GF-D8 (cell line): ENCODE results near the gene PDPR.
"Not testable (repeated sequence)": the region's sequence is repeated elsewhere in the genome, so short reads cannot be mapped to it uniquely, and the experiment has no call there.

Experiments
- DNase-seq: peaks from one replicate; lab custom pipeline; 2025; lab: John Stamatoyannopoulos, UW

PDPR gene

DNA sequence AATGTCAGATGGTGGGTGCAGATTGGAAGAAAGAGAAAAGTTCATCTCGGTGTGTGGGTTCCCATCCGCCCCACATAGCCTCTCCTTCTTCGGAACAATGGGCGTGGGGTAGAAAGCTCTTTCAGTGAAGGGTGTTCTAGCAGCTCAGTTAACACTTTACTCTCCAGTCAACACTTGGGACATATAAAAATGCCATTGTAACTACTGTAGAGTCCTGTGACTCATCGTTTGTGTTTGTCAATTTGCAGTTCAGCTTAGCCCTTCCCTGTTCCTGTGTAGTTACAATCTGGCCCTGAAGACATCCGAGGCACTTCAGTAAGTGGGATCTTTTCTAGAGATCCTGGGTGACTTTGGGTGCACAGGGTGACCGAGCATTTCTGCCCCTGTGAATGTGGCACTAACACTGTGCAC lies 47.9 kb downstream of the PDPR start:
- no peak for DNase-seq

DNA sequence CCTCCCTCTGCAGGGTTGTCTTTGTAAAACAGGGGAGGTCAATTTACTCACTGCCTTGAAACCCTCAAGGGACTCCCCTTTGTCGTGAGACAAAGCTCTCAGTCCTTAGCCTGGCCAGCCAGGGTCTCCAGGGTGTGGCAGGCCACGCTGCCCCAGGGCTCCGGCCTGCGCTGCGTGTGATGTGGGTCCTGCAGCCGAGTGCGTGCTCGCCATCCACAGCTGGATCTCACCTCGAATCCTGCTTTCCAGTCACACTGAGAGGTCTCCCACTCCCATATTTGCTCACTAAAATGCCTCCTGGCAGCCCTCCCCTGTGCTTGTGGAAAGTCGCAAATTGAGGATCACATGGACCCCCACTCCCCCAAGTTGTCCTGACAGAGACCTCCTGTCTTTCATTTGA lies 49.5 kb downstream of the PDPR start:
- DNase-seq = no peak

DNA sequence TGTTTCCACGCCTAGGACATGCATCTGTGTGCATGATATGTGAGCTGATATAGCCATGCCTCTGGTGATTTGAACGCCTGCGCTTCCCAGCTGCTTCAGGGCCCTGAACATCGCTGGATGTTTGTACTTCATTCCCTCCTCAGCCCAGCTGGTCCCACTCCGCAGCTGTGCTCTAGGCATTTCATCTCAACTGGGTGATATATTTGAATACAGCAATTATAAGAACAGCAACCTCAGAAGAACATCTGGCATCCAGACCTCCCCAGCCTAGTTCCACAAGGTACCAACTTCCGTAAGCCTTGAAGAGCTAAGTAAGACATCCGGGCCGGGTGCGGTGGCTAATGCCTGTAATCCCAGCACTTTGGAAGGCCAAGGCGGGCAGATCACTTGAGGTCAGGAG lies 52.6 kb downstream of the PDPR start:
- DNase-seq = not testable (repeated sequence)

DNA sequence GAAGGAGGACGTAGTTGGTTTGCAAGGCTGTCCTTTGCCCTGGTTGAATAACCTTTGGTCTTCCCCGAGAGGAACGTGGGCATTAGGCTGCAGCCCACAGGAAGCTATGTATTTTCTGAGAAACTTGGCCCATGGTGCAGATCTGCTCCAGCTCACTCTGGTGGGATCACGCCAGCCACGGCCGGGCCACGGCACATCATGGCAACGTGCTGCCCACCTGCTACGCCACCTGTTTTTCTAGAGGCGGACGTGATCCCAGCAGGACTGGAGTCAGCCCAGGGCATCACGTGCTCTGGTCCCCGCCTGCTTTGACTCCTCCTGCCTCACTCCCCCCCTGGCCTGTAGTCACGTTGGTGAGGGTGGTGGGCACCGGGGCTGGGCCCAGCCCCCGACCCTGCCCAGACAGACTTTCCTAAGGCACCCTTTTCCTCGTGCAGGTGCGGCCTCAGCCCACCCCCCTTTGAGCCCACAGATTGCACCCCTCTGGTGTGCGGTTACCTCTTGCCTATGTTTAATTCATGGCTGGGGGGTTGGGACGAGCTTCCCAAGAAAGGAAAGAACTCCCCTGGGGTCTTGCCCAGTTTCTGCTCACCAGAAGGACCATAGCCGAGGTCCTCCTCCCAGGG lies 59.2 kb downstream of the PDPR start, which contains the start of gene CLEC18C:
CLEC18C (plus strand) TSS at position 576 of the 626 bp plus-strand sequence. CDS start 492 bp downstream, outside the sequence.
- not testable (repeated sequence) for DNase-seq

DNA sequence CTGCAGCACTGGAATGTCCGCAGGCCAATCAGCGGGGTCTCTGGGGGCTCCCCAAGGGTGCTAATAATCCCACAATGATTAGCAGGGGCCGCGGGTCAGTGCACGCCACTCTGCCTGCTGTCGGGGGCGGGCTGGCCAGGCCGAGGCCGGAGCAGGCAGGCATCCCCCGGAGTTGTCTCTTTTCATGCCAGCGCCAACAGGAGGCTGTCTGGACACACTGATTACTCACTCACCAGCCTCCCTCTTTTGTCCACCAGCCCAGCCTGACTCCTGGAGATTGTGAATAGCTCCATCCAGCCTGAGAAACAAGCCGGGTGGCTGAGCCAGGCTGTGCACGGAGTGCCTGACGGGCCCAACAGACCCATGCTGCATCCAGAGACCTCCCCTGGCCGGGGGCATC lies 59.8 kb downstream of the PDPR start:
- DNase-seq = not testable (repeated sequence)

DNA sequence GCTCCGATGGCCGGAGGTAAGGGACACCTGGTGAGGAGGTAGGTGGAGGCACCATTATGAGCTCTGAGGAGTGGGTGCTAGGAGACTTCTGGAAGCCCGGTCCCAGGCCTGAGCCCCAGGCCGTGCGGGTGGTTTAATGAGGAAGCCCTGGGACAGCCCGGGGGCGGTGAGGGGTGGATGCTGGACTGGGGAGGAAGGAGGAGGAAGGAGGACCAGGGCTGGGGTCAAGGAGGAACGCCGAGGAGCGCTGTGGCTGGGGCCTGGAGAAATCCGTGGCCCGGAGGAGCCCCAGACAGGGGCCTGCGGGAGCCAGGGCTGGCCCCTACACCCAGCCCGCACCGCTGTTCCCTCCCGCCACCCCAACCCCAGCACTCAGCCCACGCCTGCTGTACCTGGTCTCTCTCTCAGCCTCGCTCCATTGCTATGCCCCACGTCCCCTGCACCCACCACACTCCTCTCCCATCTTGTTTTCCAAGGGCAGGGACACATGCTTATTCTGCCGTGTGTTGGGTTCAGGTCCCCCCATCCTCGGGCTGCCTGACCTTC lies 60.3 kb downstream of the PDPR start:
- DNase-seq = not testable (repeated sequence)

DNA sequence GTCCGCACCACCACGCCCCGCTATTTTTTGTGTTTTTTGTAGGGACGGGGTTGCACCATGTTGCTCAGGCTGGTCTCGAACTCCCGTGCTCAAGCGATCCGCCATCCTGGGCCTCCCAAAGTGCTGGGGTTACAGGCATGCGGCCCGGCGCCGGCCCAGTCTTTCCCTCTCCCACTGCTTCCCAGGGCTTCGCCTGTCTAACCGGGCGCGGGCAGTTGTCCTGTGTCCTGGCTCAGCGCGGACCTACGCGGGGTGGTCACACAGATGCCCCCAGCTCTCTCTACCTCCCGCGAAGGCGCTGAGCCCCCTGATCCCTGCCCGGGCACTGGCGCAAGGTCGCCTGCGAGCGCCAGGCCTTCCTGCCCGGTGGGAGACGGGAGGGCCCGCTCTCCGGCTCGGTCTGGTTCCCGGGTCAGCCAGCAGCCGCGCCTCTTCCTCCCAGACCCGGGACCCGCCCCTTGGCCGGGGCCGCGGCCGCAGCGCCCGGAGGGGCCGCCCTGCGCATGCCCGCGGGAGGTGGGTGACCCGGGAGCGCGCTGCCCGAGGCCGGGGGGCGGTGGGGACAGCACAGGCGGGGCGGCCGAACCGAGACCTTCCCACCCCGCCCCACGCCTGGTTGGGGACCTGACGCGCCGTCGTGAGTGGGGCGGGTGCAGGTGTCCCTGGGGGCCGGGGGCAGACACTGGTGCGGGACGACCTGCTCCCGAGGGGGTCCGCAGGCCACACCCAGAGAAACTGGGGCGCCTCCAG lies 73.9 kb downstream of the PDPR start:
- DNase-seq = not testable (repeated sequence)

DNA sequence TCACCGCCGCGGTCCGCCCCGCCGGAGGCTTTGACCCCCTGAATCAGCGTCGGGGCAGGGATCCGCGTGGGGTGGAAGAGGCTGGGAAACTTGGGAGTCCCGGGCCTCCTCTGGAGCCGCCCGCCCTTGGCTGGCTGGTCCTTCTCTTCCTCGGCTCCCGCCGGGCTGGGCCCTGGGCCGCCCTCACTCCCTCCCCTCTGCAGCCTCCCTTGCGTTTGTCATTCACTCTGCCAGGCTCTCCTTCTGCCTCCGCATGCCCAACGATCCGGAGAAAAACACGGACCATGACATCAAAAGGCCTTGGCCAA lies 74.4 kb downstream of the PDPR start:
- DNase-seq = not testable (repeated sequence)

DNA sequence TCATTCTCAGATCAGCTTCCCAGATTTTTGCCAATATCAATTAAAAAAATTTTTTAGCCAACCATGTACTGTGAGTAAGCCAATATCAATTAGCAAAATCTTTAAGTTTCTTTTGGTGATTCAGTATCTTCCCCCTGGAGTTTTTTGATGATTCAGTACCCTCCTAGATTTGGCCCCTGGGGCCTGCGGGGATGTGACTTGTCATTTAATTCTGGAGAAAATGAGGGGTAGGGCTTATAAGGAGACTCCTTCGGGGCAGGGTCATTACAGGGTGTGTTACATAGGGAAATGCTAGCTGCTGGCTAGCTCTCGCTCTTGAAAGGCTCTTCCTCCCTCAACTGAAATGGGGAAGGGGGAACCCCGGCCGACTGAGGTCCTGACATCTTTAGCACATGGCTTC lies 76.4 kb downstream of the PDPR start:
- not testable (repeated sequence) for DNase-seq

DNA sequence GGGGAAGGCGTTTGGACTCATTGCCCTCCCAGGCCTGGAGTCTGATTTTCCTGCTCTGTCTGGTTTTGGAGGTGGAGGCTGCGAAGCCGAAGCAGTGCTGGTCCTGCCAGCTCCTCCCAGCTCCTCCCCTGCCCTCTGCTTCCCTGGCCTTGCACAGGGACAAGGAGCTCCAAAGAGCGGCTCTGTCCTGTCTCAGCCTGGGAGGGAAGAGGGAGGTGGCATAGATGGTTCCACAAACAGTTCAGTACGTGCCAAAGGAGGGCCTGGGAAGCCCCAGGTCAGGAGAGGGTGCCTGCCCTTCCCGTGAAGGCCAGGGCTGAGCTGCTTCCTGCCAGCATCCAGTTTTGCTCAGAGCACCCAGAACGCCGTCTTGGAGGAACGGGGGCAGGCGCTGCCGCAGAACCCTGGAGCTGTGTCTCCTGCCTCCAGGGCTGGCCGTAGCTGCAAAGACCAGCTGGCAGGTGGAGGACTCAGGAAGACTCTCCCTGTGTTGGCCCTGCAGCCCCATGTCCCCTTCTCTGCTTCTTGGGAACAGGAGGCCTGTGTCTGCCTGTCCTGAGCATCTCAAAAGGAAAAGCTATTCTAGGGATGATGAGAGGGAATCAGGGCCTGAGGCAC lies 82.7 kb downstream of the PDPR start:
- DNase-seq = not testable (repeated sequence)

DNA sequence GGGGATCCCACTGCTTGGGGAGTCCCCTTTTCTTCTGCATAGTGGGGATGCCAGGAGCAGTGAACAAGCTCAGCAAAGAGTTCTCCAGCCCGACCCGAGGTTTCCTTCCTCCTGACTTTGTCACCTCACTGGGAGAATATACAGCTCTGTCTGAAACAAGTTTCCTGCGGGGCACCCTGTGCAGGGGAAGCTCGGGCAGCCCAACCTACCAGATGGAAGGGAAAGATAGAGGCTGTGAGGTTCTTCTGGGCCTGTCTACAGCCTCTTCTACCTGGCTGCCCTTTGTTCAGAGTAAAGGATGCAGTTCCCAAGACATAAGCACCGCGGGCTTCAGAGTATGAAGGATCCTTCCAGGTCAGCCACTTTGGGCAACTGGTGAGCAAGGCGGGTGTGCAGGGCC lies 83.5 kb downstream of the PDPR start:
- not testable (repeated sequence) for DNase-seq

DNA sequence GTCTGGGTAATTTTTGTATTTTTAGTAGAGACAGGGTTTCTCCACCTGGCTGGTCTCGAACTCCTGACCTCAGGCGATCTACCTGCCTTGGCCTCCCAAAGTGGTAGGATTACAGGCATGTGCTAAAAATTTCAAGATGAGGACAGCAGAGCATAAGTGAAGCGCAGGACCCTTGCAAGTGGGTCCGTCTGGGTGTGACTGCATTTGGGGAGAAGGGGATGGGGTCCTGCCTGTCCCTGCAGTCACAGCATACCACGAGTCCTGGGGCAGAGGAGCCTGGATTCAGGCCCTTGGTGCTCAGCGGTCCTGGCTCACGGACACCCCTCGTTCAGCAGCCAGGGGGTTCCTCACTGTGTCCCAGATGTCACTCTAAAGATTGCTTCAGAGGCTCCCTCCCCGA lies 84.1 kb downstream of the PDPR start:
- not testable (repeated sequence) for DNase-seq

DNA sequence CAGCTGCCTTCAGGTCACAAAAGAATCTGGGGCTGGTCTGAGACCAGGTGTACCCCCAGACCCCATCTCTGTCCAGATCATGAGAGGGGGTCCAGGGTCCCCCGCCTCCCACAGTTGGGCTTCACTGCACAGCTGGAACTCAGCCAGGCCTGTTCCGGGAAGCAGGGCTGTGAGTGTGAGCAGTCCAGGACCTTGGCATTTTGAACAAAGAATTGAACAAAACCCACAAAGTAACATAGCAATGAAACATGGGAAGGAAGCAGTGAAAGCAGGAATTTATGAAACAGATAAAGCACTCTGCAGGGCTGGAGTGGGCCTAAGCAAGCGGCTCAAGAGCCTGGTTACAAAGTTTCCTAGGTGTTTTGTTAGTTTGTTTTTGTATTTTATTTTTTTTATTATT lies 84.5 kb downstream of the PDPR start:
- DNase-seq = not testable (repeated sequence)

DNA sequence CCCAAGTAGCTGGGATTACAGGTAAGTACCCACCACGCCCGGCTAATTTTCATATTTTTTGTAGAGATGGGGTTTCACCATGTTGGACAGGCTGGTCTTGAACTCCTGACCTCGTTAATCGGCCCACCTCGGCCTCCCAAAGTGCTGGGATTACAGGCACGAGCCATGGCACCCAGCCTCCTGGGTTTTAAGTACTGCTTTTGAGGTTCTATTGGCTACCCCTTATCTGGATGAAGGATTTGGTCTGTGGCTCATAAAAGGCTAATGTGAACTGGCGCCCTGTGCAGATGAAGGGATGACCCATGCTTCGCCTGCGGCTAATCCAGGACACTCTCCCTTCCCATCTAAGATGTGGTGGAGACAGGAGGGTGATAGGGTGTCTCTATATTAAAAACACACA lies 85.0 kb downstream of the PDPR start:
- DNase-seq = not testable (repeated sequence)

DNA sequence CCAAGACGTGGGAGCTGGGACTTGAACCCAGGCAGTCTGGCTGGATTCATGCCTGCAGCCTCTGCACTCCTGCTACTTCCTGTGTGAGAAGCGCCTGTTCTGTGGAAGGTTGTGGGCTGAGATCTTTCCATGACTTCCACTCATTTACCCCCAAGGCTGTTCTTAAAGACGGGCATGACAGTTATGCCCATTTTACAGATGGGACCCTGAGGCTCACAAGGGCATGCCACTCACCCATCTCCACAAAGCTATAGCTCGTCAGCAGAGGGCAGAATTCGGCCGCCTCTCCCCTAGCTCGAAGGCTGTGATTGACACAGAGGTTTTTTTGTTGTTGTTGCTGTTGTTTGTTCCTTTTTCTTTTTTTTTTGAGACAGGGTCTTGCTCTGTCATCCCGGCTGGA lies 85.9 kb downstream of the PDPR start:
- DNase-seq = not testable (repeated sequence)

DNA sequence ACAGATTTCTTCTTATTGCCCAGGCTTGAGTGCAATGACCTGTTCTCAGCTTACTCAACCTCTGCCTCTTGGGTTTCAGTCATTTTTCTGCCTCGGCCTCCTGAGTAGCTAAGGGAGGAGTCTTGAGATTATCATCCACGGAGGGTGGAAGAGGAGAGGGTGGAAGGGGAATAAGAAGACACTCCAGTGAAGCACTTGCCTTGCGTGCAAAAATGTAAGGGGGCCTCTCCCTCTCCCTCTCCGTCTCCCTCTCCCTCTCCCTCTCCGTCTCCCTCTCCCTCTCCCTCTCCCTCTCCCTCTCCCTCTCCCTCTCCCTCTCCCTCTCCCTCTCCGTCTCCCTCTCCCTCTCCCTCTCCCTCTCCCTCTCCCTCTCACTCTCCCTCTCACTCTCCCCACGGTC lies 89.4 kb downstream of the PDPR start:
- DNase-seq = not testable (repeated sequence)

DNA sequence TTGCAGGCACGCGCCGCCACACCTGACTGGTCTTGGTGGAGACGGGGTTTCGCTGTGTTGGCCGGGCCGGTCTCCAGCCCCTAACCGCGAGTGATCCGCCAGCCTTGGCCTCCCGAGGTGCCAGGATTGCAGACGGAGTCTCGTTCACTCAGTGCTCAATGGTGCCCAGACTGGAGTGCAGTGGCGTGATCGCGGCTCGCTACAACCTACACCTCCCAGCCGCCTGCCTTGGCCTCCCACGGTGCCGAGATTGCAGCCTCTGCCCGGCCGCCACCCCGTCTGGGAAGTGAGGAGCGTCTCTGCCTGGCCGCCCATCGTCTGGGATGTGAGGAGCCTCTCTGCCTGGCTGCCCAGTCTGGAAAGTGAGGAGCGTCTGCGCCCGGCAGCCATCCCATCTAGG lies 89.9 kb downstream of the PDPR start:
- DNase-seq = not testable (repeated sequence)

DNA sequence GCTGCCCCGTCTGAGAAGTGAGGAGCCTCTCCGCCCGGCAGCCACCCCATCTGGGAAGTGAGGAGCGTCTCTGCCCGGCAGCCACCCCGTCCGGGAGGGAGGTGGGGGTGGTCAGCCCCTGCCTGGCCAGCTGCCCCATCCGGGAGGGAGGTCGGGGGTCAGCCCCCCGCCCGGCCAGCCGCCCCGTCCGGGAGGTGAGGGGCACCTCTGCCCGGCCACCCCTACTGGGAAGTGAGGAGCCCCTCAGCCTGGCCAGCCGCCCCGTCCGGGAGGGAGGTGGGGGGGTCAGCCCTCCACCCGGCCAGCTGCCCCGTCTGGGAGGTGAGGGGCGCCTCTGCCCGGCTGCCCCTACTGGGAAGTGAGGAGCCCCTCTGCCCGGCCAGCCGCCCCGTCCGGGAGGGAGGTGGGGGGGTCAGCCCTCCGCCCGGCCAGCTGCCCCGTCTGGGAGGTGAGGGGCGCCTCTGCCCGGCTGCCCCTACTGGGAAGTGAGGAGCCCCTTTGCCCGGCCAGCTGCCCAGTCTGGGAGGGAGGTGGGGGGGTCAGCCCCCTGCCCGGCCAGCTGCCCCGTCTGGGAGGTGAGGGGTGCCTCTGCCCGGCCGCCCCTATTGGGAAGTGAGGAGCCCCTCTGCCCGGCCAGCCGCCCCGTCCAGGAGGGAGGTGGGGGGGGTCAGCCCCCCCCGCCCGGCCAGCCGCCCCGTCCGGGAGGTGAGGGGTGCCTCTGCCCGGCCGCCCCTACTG lies 90.7 kb downstream of the PDPR start:
- not testable (repeated sequence) for DNase-seq

DNA sequence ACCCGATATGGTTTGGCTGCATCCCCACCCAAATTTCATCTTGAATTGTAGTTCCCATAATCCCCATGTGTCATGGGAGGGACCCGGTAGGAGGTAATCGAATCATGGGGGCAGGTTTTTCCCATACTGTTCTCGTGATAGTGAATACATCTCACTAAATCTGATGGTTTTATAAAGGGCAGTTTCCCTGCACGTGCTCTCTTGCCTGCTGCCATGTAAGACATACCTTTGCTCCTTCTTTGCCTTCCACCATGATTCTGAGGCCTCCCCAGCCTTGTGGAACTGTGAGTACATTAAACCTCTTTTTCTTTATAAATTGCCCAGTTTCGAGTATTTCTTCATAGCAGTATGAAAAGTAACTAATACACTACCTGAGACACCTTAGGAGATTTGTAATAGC lies 92.2 kb downstream of the PDPR start:
- DNase-seq = not testable (repeated sequence)
